H1 (cell line): ENCODE measurements around the gene LHFPL2. TPM values are rescaled to one million over a fixed set of nuclear protein-coding genes. Genes with fewer than 3 reads are reported as not detected.
"Not testable (repeated sequence)": the region's sequence is repeated elsewhere in the genome, so short reads cannot be mapped to it uniquely, and the experiment has no call there.

Source experiments
- CTCF ChIA-PET: fragments of 300-600 bp; sonication (Branson Sonifier 250); formaldehyde crosslinking; loops from one replicate; lab custom pipeline; 2021; ENCODE audit not compliant: partially characterized antibody; lab: Charles Lee
- POLR2A ChIA-PET: fragments of 300-600 bp; sonication (Branson Sonifier 250); formaldehyde crosslinking; loops from one replicate; lab custom pipeline; 2021; ENCODE audit warnings: inconsistent platforms; ENCODE audit not compliant: partially characterized antibody; lab: Charles Lee
- DNase-seq, 2 experiments: peaks; one replicate each; pipeline versions ENCODE4 v3.0.0 to v3.0.0-alpha.2; 2010 to 2022; ENCODE audit warnings: low spot score in 2 of 2, low read depth in 1 of 2, mixed read lengths in 1 of 2
- FAIRE-seq: peaks from 2 replicates; lab custom pipeline; 2011; peaks lifted over from hg19 to GRCh38; lab: Jason Lieb, UNC
- H2AFZ ChIP-seq: 2 replicates; pipeline ENCODE4 v1.8.1; 2012; ENCODE audit warnings: low read length, inconsistent platforms
- H2AK5ac ChIP-seq: 2 replicates; pipeline ENCODE4 v1.6.1; 2013; ENCODE audit warnings: low read depth, low read length
- H2BK120ac ChIP-seq: replicated peaks from 2 replicates; pipeline ENCODE3; 2013; ENCODE audit warnings: low read depth, low read length, inconsistent platforms
- H2BK12ac ChIP-seq: 2 replicates; pipeline ENCODE4 v1.6.1; 2013; ENCODE audit warnings: low read depth, low read length
- H2BK15ac ChIP-seq: 2 replicates; pipeline ENCODE4 v1.6.1; 2013; ENCODE audit warnings: low read length
- H2BK20ac ChIP-seq: 2 replicates; pipeline ENCODE4 v1.6.1; 2013; ENCODE audit warnings: low read length
- H2BK5ac ChIP-seq: 2 replicates; pipeline ENCODE4 v1.6.1; 2013; ENCODE audit warnings: low read depth, low read length
- H3K14ac ChIP-seq: 2 replicates; pipeline ENCODE4 v1.6.1; 2013; ENCODE audit warnings: inconsistent platforms; ENCODE audit not compliant: insufficient read length
- H3K18ac ChIP-seq: 2 replicates; pipeline ENCODE4 v1.6.1; 2013; ENCODE audit warnings: low read length; ENCODE audit errors: extremely low read depth
- H3K23ac ChIP-seq: 2 replicates; pipeline ENCODE4 v1.6.1; 2013; ENCODE audit warnings: inconsistent platforms; ENCODE audit not compliant: insufficient read length
- H3K23me2 ChIP-seq: 2 replicates; pipeline ENCODE4 v1.6.1; 2013; ENCODE audit warnings: low read depth, low read length
- H3K27ac ChIP-seq: 2 replicates; pipeline ENCODE4 v1.6.1; 2011; ENCODE audit warnings: low read depth, low read length, inconsistent platforms
- H3K27me3 ChIP-seq, 4 experiments: replicated peaks in 1 of 4; 1 replicate in 1 of 4; 2 replicates in 3 of 4; pipeline versions ENCODE4 v1.6.1 to v1.8.1; 2011 to 2013; ENCODE audit warnings: low read length in 3 of 4, mild to moderate bottlenecking in 3 of 4, inconsistent platforms in 2 of 4, mixed read lengths in 2 of 4, moderate library complexity in 1 of 4; ENCODE audit not compliant: control insufficient read depth in 3 of 4, insufficient read depth in 3 of 4; ENCODE audit errors: extremely low read depth in 1 of 4
- H3K36me3 ChIP-seq, 4 experiments: 2 replicates each; pipeline versions ENCODE4 v1.6.1 to v1.8.1; 2011 to 2013; ENCODE audit warnings: mild to moderate bottlenecking in 4 of 4, low read length in 3 of 4, moderate library complexity in 2 of 4, control low read depth in 1 of 4, inconsistent platforms in 1 of 4; ENCODE audit not compliant: insufficient read depth in 4 of 4, control insufficient read depth in 2 of 4
- H3K4ac ChIP-seq: replicated peaks from 2 replicates; pipeline ENCODE3; 2013; ENCODE audit warnings: low read length, low read depth, mixed read lengths, inconsistent platforms; ENCODE audit not compliant: insufficient read length
- H3K4me1 ChIP-seq, 4 experiments: replicated peaks in 1 of 4; 1 replicate in 1 of 4; 2 replicates in 3 of 4; pipeline versions ENCODE4 v1.6.1 to v1.8.1; 2011 to 2013; ENCODE audit warnings: low read length in 3 of 4, inconsistent platforms in 2 of 4, mixed read lengths in 1 of 4; ENCODE audit not compliant: insufficient read depth in 4 of 4, control insufficient read depth in 3 of 4
- H3K4me2 ChIP-seq, 2 experiments: 2 replicates each; pipeline versions ENCODE4 v1.6.1 to v1.8.1; 2011 to 2013; ENCODE audit warnings: low read depth in 2 of 2, low read length in 2 of 2, control low read depth in 1 of 2, inconsistent platforms in 1 of 2, mild to moderate bottlenecking in 1 of 2; ENCODE audit not compliant: insufficient read depth in 1 of 2
- H3K4me3 ChIP-seq, 4 experiments: fragments of 200-600, 300-600 bp in 1 of 4; sonication (generic), shearing (Covaris generic), sonication (Bioruptor Twin) in 1 of 4; 2 replicates each; pipeline versions ENCODE4 v1.5.1 to v1.8.1; 2011 to 2016; ENCODE audit warnings: low read length in 4 of 4, low read depth in 3 of 4, control low read depth in 2 of 4, inconsistent platforms in 2 of 4, mild to moderate bottlenecking in 2 of 4, mixed read lengths in 1 of 4, moderate library complexity in 1 of 4; ENCODE audit not compliant: insufficient read depth in 2 of 4; ENCODE audit errors: extremely low read depth in 1 of 4
- H3K56ac ChIP-seq: replicated peaks from 2 replicates; pipeline ENCODE3; 2013; ENCODE audit warnings: low read depth, mild to moderate bottlenecking, mixed read lengths, low read length, inconsistent platforms; ENCODE audit not compliant: insufficient read length
- H3K79me1 ChIP-seq: 2 replicates; pipeline ENCODE4 v1.6.1; 2013; ENCODE audit warnings: low read depth, low read length, control low read depth
- H3K79me2 ChIP-seq, 2 experiments: 2 replicates each; pipeline versions ENCODE4 v1.6.1 to v1.8.1; 2012 to 2013; ENCODE audit warnings: low read length in 2 of 2, mild to moderate bottlenecking in 2 of 2, inconsistent platforms in 1 of 2; ENCODE audit not compliant: insufficient read depth in 2 of 2, control insufficient read depth in 1 of 2
- H3K9ac ChIP-seq, 4 experiments: replicated peaks in 1 of 4; 1 replicate in 1 of 4; 2 replicates in 3 of 4; pipeline versions ENCODE4 v1.6.1 to v1.8.1; 2011 to 2013; ENCODE audit warnings: low read depth in 3 of 4, low read length in 3 of 4, control low read depth in 2 of 4, mild to moderate bottlenecking in 2 of 4, moderate library complexity in 2 of 4, inconsistent platforms in 1 of 4; ENCODE audit errors: extremely low read depth in 1 of 4
- H3K9me3 ChIP-seq, 2 experiments: 2 replicates each; pipeline versions ENCODE4 v1.6.1 to v1.8.1; 2012 to 2013; ENCODE audit warnings: mild to moderate bottlenecking in 2 of 2, moderate library complexity in 2 of 2, control low read depth in 1 of 2, inconsistent platforms in 1 of 2, low read depth in 1 of 2, low read length in 1 of 2, mixed read lengths in 1 of 2; ENCODE audit not compliant: insufficient read depth in 2 of 2
- H4K20me1 ChIP-seq, 2 experiments: replicated peaks in 1 of 2; 2 replicates each; pipeline versions ENCODE3 to v1.8.1; 2011 to 2013; ENCODE audit warnings: inconsistent platforms in 2 of 2, low read length in 2 of 2, mild to moderate bottlenecking in 1 of 2; ENCODE audit not compliant: insufficient read depth in 2 of 2, control insufficient read depth in 1 of 2
- H4K5ac ChIP-seq: 2 replicates; pipeline ENCODE4 v1.6.1; 2013; ENCODE audit warnings: low read length, low read depth, mixed read lengths, inconsistent platforms; ENCODE audit not compliant: insufficient read length
- H4K8ac ChIP-seq: 2 replicates; pipeline ENCODE4 v1.8.0; 2013; ENCODE audit warnings: mild to moderate bottlenecking, moderate library complexity, low read length, inconsistent platforms; ENCODE audit not compliant: insufficient read depth; ENCODE audit errors: extremely low read depth
- H4K91ac ChIP-seq: replicated peaks from 2 replicates; pipeline ENCODE3; 2013; ENCODE audit warnings: low read length, mixed read lengths, inconsistent platforms; ENCODE audit not compliant: insufficient read length
- WGBS, 2 experiments: shearing (Covaris generic) in 1 of 2; methylation state at CpG; one replicate each; pipeline versions ENCODE4 v1.1.6 to v1.1.7; 2013 to 2015; ENCODE audit warnings: low lambda C conversion rate in 2 of 2, mixed read lengths in 2 of 2, inconsistent platforms in 1 of 2, low coverage in 1 of 2, missing lambda C conversion rate in 1 of 2; ENCODE audit not compliant: insufficient replicate concordance in 2 of 2, insufficient coverage in 1 of 2, insufficient read length in 1 of 2; ENCODE audit errors: extremely low coverage in 1 of 2, missing lambda C conversion rate in 1 of 2; 5-methylcytosine and 5-hydroxymethylcytosine counted together
- polyA plus RNA-seq, 7 experiments: library from polyadenylated mRNA; depleted of rRNA in 3 of 7; stranded (reverse) in 5 of 7; unstranded in 2 of 7; fragments of >200 nt in 5 of 7; fragments of 200-250 nt in 2 of 7; gene quantifications; 1 replicate in 5 of 7; 2 replicates in 1 of 7; 4 replicates in 1 of 7; pipeline versions ENCODE4 v1.2.1 to v1.2.3, GENCODE V29; 2011 to 2013; ENCODE audit warnings: missing spikeins in 2 of 7, mixed read lengths in 2 of 7
- total RNA-seq: library from RNA; stranded (reverse); fragmentation: NEBNext Ultra II Directional; extraction: Animal tissue kit (Norgen Biotek cat#: 25700); gene quantifications from 2 replicates; pipeline ENCODE4 v1.2.1, GENCODE V29; 2021

The LHFPL2 gene
- total and polyA plus RNA-seq, 2 of the 8 experiments (the other 6 are each of a cell fraction or from before 2014, with no cell fraction given) = 9.6 to 43.0 TPM

- H4K5ac ChIP-seq, POLR2A ChIA-PET, H3K79me2 ChIP-seq, H2AK5ac ChIP-seq, H2BK12ac ChIP-seq, H3K79me1 ChIP-seq, H3K4me2 ChIP-seq, H3K36me3 ChIP-seq, H3K56ac ChIP-seq, H3K4me3 ChIP-seq, H3K23me2 ChIP-seq, H2BK5ac ChIP-seq, H3K14ac ChIP-seq, H4K8ac ChIP-seq, DNase-seq, H3K4me1 ChIP-seq, H2BK20ac ChIP-seq, H3K27me3 ChIP-seq, H3K23ac ChIP-seq, H2BK120ac ChIP-seq, H3K27ac ChIP-seq, H2AFZ ChIP-seq, H3K9me3 ChIP-seq, H3K18ac ChIP-seq, H2BK15ac ChIP-seq, H3K9ac ChIP-seq, H4K20me1 ChIP-seq, H4K91ac ChIP-seq, FAIRE-seq, H3K4ac ChIP-seq: not testable (repeated sequence)
- 100% methylated on average over 1 of the region's 1 CpG; no CpG with 5 or more reads in 1 of the 2 experiments for WGBS, 2 experiments
- CTCF ChIA-PET = interaction anchor here (2.2 kb wide), 1 partner anchor 129 kb away, joined by 5 read pairs; no protein-coding TSS in a partner anchor
Observed at GRCh38 chr5:78666975-78667374, 18.4 kb upstream of the LHFPL2 start.
